ENCODE data around the gene ANKRD1. TPM values are rescaled to one million over a fixed set of nuclear protein-coding genes. Genes with fewer than 3 reads are reported as not detected.
A peak's percentile ranks its signal among the peaks of the same experiment; 100 is the strongest.

The ANKRD1 gene
- total RNA-seq, 1 experiment from 2014 or later = not detected

DNA sequence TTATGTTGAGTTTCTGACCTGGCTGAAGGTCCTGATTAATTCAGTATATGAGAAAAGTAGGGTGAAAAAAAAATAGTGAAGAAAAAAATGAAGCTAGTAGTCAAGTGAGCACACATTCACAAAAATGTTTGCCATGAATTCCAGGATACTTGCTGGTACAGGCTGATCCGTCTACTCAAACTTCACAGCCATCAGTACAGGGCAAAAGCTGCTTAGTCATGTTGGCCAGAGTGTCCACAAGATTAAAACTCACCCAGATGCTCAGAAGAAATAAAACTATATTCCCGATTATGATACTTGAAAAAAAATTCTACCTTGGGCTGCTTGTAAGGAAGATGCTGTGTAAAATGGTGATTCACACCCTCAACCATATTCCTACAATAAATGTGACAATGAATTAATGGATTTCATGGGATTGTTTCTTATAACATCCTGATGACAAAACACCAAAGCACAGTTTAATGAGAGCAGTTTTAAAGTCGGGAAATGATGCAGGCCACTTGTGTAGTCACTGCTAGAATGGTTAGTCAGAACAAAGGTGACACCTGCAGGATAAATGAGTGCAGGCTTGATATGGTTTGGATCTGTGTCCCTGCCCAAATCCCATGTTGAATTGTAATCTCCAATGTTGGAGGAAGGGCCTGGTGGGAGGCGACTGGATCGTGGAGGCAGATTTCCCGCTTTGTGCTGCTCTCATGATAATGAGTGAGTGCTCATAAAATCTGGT, 49.2 kb upstream of the ANKRD1 start:
- Histone ChIP-seq H3K27ac (ENCODE audit: low read depth, low read length) (no peak overlapping the region), H3K36me3 (ENCODE audit: control insufficient read depth in 1 of 2, insufficient read depth in 2 of 2, low read length in 2 of 2) (no peaks in the 10 kb centered on the region), H3K4me1 (ENCODE audit: control insufficient read depth in 1 of 2, insufficient read depth in 2 of 2, low read length in 2 of 2) (no peaks in the 10 kb centered on the region), H3K27me3 (ENCODE audit: insufficient read depth, low read length) (no peaks in the 10 kb centered on the region), H3K4me3 (replicated peaks in 1 of 2; ENCODE audit: low read depth in 1 of 2, low read length in 2 of 2) (no peak overlapping the region), H4K20me1 (ENCODE audit: insufficient read depth) (no peaks in the 10 kb centered on the region), H3K9me2 (ENCODE audit: insufficient read depth) (no peaks in the 10 kb centered on the region), H3K4me2 (ENCODE audit: low read length) (no peak overlapping the region), H3K9ac (ENCODE audit: low read length) (no peak overlapping the region), H3K79me2 (ENCODE audit: insufficient read depth, low read length) (no peaks in the 10 kb centered on the region), H2AFZ (ENCODE audit: low read depth, low read length, poor library complexity, severe bottlenecking) (peak overlapping the region; percentile 54), H3K9me3 (ENCODE audit: control insufficient read depth in 1 of 2, insufficient read depth in 1 of 2, low read depth in 1 of 2, low read length in 2 of 2) (no peaks in the 10 kb centered on the region)
- intact Hi-C loops (cut with micrococcal nuclease) = no loop called here
- BruUV-seq (replicated peaks) = no TSS peak
- TF ChIP-seq POLR2A (IDR thresholded peaks at IDR 0.05; ENCODE audit: borderline replicate concordance, extremely low read depth, insufficient read depth, insufficient read length) = no peak
- TF ChIP-seq, protein P1, sequence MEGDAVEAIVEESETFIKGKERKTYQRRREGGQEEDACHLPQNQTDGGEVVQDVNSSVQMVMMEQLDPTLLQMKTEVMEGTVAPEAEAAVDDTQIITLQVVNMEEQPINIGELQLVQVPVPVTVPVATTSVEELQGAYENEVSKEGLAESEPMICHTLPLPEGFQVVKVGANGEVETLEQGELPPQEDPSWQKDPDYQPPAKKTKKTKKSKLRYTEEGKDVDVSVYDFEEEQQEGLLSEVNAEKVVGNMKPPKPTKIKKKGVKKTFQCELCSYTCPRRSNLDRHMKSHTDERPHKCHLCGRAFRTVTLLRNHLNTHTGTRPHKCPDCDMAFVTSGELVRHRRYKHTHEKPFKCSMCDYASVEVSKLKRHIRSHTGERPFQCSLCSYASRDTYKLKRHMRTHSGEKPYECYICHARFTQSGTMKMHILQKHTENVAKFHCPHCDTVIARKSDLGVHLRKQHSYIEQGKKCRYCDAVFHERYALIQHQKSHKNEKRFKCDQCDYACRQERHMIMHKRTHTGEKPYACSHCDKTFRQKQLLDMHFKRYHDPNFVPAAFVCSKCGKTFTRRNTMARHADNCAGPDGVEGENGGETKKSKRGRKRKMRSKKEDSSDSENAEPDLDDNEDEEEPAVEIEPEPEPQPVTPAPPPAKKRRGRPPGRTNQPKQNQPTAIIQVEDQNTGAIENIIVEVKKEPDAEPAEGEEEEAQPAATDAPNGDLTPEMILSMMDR (IDR thresholded peaks at IDR 0.05 in 2 of 3, conservative IDR thresholded peaks at IDR 0.05 in 1 of 3; ENCODE audit: borderline replicate concordance in 1 of 3, insufficient read depth in 1 of 3, low read depth in 2 of 3, low read length in 2 of 3) = peak in 2 of 3 experiments; percentile 7 to 24; a peak in 1 of 6 replicates
- TF ChIP-seq RAD21 (IDR thresholded peaks at IDR 0.05; ENCODE audit: low read depth) = peak; percentile 42; the same call in 1 of the 2 replicates
- ATAC-seq = peak; percentile 46; the same call in 1 of the 2 replicates
- ChIA-PET RAD21 (ENCODE audit: low non-redundant PET in 1 of 2, low total read pairs in 2 of 2, uncharacterized antibody in 2 of 2, unreplicated experiment in 2 of 2) (no interaction called here), CTCF (interaction anchor here (1.8 kb wide), 1 partner anchor 58 kb away, joined by 5 read pairs; no protein-coding TSS in a partner anchor), POLR2A (no interaction called here)
- no peak for DNase-seq (ENCODE audit: low read depth, low spot score)

DNA sequence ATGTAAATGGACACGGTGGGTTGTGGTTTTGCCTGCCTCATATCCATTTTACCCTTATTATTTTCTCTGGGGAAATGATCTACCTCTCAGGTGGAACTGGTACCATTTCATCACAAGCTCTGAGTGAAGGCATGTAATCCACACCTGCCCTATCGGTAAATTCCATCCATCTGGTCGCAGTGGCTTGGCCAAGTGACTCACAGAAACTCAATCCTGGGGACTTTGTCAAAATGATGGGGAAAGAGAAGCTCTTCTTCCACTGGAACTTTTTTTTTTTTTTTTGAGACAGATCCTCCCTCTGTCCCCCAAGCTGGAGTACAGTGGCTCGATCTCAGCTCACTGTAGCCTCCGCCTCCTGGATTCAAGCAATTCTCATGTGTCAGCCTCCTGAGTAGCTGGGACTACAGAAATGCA, 48.2 kb upstream of the ANKRD1 start:
- DNase-seq (ENCODE audit: low read depth, low spot score) = no peak
- Histone ChIP-seq H3K9ac (ENCODE audit: low read length) (no peak overlapping the region), H3K4me1 (ENCODE audit: control insufficient read depth in 1 of 2, insufficient read depth in 2 of 2, low read length in 2 of 2) (no peaks in the 10 kb centered on the region), H3K79me2 (ENCODE audit: insufficient read depth, low read length) (no peaks in the 10 kb centered on the region), H3K4me3 (replicated peaks in 1 of 2; ENCODE audit: low read depth in 1 of 2, low read length in 2 of 2) (no peak overlapping the region), H3K27ac (ENCODE audit: low read depth, low read length) (no peak overlapping the region), H2AFZ (ENCODE audit: low read depth, low read length, poor library complexity, severe bottlenecking) (no peak overlapping the region), H3K27me3 (ENCODE audit: insufficient read depth, low read length) (no peaks in the 10 kb centered on the region), H3K9me2 (ENCODE audit: insufficient read depth) (no peaks in the 10 kb centered on the region), H3K36me3 (ENCODE audit: control insufficient read depth in 1 of 2, insufficient read depth in 2 of 2, low read length in 2 of 2) (no peaks in the 10 kb centered on the region), H3K9me3 (ENCODE audit: control insufficient read depth in 1 of 2, insufficient read depth in 1 of 2, low read depth in 1 of 2, low read length in 2 of 2) (no peaks in the 10 kb centered on the region), H4K20me1 (ENCODE audit: insufficient read depth) (no peaks in the 10 kb centered on the region), H3K4me2 (ENCODE audit: low read length) (no peak overlapping the region)
- POLR2A ChIA-PET = no interaction called here
- no TSS peak for BruUV-seq (replicated peaks)
- intact Hi-C loops (cut with micrococcal nuclease) = no loop called here
- ATAC-seq = no peak
- CTCF ChIA-PET = interaction anchor here (1.8 kb wide), 1 partner anchor 57 kb away, joined by 5 read pairs; no protein-coding TSS in a partner anchor
- RAD21 ChIA-PET (ENCODE audit: low non-redundant PET in 1 of 2, low total read pairs in 2 of 2, uncharacterized antibody in 2 of 2, unreplicated experiment in 2 of 2) = no interaction called here
- TF ChIP-seq SIN3A (IDR thresholded peaks at IDR 0.05; ENCODE audit: low read depth) = no peak
- TF ChIP-seq, protein P1 (IDR thresholded peaks at IDR 0.05 in 2 of 3, conservative IDR thresholded peaks at IDR 0.05 in 1 of 3; ENCODE audit: borderline replicate concordance in 1 of 3, insufficient read depth in 1 of 3, low read depth in 2 of 3, low read length in 2 of 3) = no peak
- no peak for TF ChIP-seq ZFX (IDR thresholded peaks at IDR 0.05)
- no peak for TF ChIP-seq JUND (IDR thresholded peaks at IDR 0.05)
- no peak for TF ChIP-seq SP1 (IDR thresholded peaks at IDR 0.05; ENCODE audit: low read depth)
- TF ChIP-seq ELF1 (IDR thresholded peaks at IDR 0.05; ENCODE audit: borderline replicate concordance, low read depth) = no peak
- no peak for TF ChIP-seq RAD21 (IDR thresholded peaks at IDR 0.05; ENCODE audit: low read depth)
- TF ChIP-seq YY1 (IDR thresholded peaks at IDR 0.05; ENCODE audit: extremely low read depth, insufficient replicate concordance, low read depth, low read length) = no peak
- no peak for TF ChIP-seq FOSL1 (IDR thresholded peaks at IDR 0.05; ENCODE audit: low read depth)
- TF ChIP-seq CBX3 (IDR thresholded peaks at IDR 0.05; ENCODE audit: low read depth) = no peak
- TF ChIP-seq CEBPB (IDR thresholded peaks at IDR 0.05; ENCODE audit: low read depth) = no peak
- TF ChIP-seq, protein P2, sequence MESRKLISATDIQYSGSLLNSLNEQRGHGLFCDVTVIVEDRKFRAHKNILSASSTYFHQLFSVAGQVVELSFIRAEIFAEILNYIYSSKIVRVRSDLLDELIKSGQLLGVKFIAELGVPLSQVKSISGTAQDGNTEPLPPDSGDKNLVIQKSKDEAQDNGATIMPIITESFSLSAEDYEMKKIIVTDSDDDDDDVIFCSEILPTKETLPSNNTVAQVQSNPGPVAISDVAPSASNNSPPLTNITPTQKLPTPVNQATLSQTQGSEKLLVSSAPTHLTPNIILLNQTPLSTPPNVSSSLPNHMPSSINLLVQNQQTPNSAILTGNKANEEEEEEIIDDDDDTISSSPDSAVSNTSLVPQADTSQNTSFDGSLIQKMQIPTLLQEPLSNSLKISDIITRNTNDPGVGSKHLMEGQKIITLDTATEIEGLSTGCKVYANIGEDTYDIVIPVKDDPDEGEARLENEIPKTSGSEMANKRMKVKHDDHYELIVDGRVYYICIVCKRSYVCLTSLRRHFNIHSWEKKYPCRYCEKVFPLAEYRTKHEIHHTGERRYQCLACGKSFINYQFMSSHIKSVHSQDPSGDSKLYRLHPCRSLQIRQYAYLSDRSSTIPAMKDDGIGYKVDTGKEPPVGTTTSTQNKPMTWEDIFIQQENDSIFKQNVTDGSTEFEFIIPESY (IDR thresholded peaks at IDR 0.05; ENCODE audit: extremely low read depth, insufficient replicate concordance, low read length) = no peak
